HG03097 (cell line): ENCODE results near the gene LSAMP.

ENCODE experiments used
- ATAC-seq: cut with Tn5 transposase; IDR thresholded peaks from one replicate; pipeline ENCODE4 v1.9.1; 2021; ENCODE audit not compliant: unreplicated experiment, low FRiP score

Gene LSAMP

DNA sequence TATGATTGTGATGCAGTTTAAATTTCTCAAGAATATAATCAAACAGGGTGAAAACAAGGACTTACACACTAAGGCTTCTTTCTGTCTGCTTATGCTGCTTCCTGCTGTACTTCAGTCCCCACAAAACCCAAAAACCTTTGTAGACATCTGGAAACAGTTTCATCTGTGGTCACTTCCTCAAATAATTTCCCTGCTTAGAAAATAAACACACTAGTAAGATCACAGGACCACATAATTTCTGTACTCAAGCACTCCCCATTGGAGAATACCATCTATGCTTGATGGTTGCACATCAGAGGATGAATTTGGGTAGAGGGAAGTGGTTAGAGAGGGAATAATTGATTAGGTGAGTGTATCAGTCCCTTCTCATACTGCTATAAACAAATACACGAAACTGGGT is 266.2 kb downstream of the LSAMP start:
- no peak for ATAC-seq

- no peak for ATAC-seq
Observed at GRCh38 chr3:116176974-116177555, 268.2 kb downstream of the LSAMP start.

GRCh38 chr3:116166121-116166520 is 279.2 kb downstream of the LSAMP start:
- no peak for ATAC-seq

GRCh38 chr3:116165641-116166040 is 279.6 kb downstream of the LSAMP start:
- no peak for ATAC-seq

DNA sequence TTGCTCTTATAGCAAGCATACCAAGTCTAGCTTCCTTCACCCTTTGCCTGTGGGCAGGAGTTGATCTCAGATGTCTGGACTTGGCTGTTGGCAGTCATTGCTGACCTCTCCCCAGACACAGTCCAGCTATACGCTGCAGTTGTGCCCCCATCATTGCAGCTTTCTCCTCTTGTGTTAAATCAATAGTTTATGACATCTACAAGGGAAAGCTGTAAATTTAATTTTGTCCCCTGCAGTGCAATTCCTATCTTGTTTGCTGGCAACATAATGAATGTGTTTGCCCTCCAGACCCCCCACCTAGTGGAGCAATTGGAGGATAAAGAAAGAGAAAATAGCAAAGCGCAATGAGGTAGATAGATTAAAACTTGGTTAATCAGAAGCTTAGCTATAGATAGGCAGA is 280.2 kb downstream of the LSAMP start:
- ATAC-seq = no peak

DNA sequence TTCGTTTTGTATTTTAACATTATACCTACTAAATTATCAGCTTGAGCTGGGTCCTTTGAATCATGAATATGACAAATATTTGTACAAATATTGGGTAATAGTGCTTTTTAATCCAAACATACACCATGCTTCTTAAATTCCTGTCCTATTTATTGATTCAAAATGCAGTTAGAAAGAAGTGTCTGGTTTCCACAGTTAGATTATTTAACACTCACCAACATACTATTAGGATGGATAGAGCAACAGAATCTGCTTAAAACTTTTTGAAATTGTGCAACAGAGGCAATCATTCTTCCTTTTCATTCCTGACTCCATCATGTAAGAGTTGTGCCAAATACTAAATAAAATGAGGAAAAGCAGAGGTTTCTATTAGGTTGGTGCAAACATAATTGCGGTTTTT is 281.2 kb downstream of the LSAMP start:
- ATAC-seq = no peak

GRCh38 chr3:116161575-116162525 is 283.4 kb downstream of the LSAMP start:
- ATAC-seq = no peak

- ATAC-seq = no peak
Observed at GRCh38 chr3:116160594-116160993, 284.7 kb downstream of the LSAMP start.

- ATAC-seq = no peak
Observed at GRCh38 chr3:116155841-116156240, 289.4 kb downstream of the LSAMP start.

GRCh38 chr3:116154389-116154788 is 290.9 kb downstream of the LSAMP start:
- no peak for ATAC-seq

GRCh38 chr3:116153174-116153573 is 292.1 kb downstream of the LSAMP start:
- no peak for ATAC-seq

GRCh38 chr3:116150655-116151167 is 294.6 kb downstream of the LSAMP start:
- no peak for ATAC-seq

- ATAC-seq = no peak
Observed at GRCh38 chr3:116148881-116149851, 296.1 kb downstream of the LSAMP start.

DNA sequence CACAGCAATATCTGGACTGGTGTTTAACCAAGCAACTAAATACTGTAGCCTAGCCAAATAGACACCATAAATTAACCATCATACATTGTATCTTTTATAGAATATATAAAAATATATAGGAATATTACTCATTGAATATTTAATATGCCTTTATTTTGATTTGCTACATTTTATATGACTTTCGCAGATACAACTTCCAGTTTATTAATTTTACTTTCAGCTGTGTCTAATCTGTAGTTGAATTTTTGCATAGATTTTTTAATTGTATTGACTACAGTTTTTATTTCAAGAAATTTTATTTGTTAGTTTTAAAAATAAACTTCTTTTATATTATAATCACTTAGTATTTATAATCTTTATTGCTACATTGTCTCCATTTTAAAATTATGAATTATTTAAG is 299.7 kb downstream of the LSAMP start:
- ATAC-seq = no peak

GRCh38 chr3:116141724-116142123 is 303.6 kb downstream of the LSAMP start:
- ATAC-seq = no peak

DNA sequence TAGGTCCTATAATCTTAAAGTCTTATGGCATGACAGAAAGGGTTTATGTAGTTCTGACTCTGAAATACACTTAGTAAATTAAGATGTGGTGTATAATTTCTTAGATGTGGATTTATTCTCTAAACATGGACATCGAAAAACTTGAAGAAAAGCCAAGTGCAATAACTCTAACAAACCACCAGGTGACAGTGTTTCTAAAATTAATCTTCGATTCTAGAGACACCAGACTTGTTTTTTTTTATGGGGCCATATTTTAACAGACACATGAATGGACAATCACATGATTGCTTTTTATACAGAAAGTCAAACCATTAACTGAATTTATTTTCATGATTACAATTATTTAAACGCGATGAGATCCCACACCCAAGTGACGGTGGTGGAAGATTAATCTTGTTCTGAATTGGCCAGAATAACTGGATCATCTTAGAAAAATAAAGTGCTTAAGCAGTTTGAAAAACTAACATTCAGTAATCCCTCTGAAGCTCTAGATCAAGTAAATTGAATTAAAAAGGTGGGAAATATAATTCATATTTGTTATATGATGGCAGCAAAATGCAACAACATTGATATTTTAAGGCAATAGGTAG is 305.1 kb downstream of the LSAMP start:
- no peak for ATAC-seq

DNA sequence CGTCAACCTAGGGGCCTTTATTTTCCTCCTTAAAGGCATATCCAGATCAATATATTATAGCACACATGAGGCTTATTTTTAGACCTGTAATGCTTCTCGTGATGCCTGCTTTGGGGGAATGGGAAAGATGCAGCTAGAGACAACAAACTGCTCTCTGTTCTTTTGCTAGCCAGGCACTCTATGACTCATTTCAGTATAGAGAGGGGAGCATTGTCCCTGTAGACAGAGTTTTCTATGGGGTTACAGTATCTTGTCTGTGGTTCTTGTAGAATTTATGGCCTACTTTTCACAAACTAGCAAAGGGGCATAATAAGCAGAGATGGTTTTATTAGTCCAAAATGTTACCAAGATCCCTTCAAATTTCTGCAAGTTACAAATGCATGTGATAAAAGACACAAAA is 305.6 kb downstream of the LSAMP start:
- ATAC-seq = no peak

- no peak for ATAC-seq
Observed at GRCh38 chr3:116135457-116136085, 309.7 kb downstream of the LSAMP start.

DNA sequence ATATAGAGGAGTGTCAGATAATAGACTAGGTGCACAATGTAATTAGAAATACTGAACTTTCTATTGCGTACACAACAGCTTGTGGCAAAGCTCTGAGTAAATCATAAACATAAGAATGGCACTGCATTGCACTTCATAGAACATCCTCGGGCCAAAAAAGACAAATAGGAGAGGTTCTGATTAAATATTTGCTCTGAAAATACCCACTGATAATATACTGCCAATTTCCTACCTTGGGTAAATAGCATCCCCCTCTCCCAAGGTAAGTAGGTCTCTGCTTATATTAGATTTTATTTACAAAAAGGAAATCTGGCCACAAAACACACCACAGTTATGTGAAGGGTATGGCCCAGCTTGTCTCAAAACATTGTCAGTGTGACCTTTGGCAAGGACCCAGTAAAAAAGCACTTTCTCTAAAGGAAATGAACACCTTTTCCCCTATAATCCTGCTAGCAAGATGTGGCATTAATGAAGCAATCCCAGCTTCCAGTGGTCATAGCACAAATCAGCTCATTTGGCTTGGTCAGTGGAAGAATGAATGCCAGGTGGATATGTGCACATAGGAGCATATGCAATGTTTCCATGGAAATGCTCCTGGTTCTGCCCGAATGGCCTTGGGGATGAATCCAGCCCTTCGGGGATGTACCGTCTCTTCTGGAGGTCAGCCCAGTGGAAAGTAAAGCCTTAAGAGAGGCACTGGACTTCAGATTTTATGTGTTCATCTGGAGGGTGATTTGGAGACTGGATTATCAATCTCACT is 315.9 kb downstream of the LSAMP start:
- no peak for ATAC-seq
